Measurements from ENCODE around the gene DOCK8. TPM values are rescaled to one million over a fixed set of nuclear protein-coding genes. Genes with fewer than 3 reads are reported as not detected.
A peak's percentile ranks its signal among the peaks of the same experiment; 100 is the strongest.

The DOCK8 gene
- total RNA-seq, 2 donors from 2014 or later, result 24.6 to 35.5 TPM

DNA sequence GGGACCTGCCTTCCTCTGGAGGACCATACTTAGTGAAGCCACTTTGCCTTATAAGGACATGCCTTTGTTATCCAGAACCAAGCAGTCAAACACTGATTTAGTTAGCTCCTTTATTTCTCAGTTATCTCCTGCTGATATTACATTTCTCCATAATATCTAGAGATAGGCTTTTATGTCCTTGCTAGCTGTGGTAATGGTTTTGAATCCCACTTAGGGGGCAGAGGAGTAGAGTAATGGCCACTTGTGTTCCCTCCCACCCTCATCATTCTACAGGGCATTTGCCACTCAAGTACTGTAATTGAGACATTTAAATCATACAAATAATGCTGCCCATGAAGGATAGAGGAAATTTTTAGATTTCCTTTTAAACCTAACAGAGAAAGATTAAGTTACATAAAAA lies 80.9 kb downstream of the DOCK8 start:
- TF ChIP-seq POLR2A (IDR thresholded peaks at IDR 0.05) (no peak), POLR2AphosphoS5 (IDR thresholded peaks at IDR 0.05) (no peak)
- TF ChIP-seq, protein P1, sequence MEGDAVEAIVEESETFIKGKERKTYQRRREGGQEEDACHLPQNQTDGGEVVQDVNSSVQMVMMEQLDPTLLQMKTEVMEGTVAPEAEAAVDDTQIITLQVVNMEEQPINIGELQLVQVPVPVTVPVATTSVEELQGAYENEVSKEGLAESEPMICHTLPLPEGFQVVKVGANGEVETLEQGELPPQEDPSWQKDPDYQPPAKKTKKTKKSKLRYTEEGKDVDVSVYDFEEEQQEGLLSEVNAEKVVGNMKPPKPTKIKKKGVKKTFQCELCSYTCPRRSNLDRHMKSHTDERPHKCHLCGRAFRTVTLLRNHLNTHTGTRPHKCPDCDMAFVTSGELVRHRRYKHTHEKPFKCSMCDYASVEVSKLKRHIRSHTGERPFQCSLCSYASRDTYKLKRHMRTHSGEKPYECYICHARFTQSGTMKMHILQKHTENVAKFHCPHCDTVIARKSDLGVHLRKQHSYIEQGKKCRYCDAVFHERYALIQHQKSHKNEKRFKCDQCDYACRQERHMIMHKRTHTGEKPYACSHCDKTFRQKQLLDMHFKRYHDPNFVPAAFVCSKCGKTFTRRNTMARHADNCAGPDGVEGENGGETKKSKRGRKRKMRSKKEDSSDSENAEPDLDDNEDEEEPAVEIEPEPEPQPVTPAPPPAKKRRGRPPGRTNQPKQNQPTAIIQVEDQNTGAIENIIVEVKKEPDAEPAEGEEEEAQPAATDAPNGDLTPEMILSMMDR (IDR thresholded peaks at IDR 0.05), result no peak

GRCh38 chr9:296411-296810 lies 81.7 kb downstream of the DOCK8 start:
- Histone ChIP-seq H3K9me3 (no peaks in the 10 kb centered on the region), H3K4me3 (no peak overlapping the region), H3K27ac (no peak overlapping the region), H3K36me3 (no peaks in the 10 kb centered on the region), H3K4me1 (replicated peaks) (no peaks in the 10 kb centered on the region), H3K27me3 (replicated peaks; ENCODE audit: insufficient read depth) (no peaks in the 10 kb centered on the region)
- TF ChIP-seq, protein P1 (IDR thresholded peaks at IDR 0.05), result no peak
- no peak for TF ChIP-seq POLR2A (IDR thresholded peaks at IDR 0.05)
- TF ChIP-seq POLR2AphosphoS5 (IDR thresholded peaks at IDR 0.05), result no peak
- DNase-seq (ENCODE audit: low spot score), result no peak
- intact Hi-C loops (cut with DNase I), result no loop called here
- WGBS, result 84% methylated on average over 3 of the region's 3 CpGs

More for the DNA sequence above, 80.9 kb downstream of the DOCK8 start:
- no peaks in the 10 kb centered on the region for H3K9me3 ChIP-seq
- no peaks in the 10 kb centered on the region for H3K36me3 ChIP-seq
- no peak overlapping the region for H3K4me3 ChIP-seq
- H3K27me3 ChIP-seq (replicated peaks; ENCODE audit: insufficient read depth), result no peaks in the 10 kb centered on the region
- intact Hi-C loops (cut with DNase I), result no loop called here
- H3K27ac ChIP-seq, result no peak overlapping the region
- no peak for DNase-seq (ENCODE audit: low spot score)
- H3K4me1 ChIP-seq (replicated peaks), result no peaks in the 10 kb centered on the region

DNA sequence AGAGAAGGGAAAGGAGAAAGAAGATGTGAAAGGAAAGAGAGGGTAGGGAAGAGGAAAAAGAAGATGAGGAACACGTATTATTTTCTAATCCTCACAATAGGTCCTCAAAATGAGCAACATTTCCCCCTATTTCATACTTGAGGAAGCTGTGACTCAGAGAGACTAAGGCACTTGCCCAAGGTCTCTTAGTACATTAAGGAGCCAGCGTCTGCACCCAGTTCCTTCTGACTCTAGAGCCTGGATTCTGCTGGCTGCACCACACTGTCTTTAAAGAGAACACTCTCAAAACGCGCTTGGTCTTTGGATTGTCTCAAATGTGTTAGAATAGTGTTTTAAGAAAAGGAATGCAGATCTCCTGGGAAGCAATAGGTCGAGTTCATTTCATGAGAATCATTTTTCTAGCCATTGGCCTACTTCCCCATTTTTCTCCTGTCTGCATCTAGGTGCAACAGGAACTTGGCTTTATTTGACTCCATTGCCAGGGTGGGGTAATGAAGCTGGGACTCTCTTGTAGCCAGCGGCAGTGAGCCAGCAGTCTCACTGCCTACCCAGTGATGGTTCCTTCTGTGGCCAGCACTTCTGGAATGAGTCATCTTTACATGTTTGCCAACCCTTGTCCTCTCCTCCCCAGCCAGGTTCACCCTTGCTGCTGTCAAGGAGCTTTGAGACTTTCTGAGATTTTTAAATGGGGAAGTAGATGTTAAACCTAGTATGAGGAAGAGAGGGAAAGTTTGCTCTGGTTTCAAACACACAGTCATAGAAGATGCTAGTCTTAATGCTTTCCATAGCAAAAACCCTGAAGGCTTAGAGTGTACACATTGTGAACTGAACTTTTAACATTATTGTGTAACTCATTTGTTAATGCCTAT lies 82.7 kb downstream of the DOCK8 start:
- Histone ChIP-seq H3K9me3 (no peaks in the 10 kb centered on the region), H3K27me3 (replicated peaks; ENCODE audit: insufficient read depth) (no peaks in the 10 kb centered on the region), H3K4me3 (no peak overlapping the region), H3K36me3 (no peaks in the 10 kb centered on the region), H3K27ac (peak overlapping the region in 1 of 2 donors; percentile 73), H3K4me1 (replicated peaks) (no peaks in the 10 kb centered on the region)
- DNase-seq (ENCODE audit: low spot score), result peak; percentile 26
- intact Hi-C loops (cut with DNase I), result no loop called here
- WGBS, result 50% methylated on average over 6 of the region's 6 CpGs
- TF ChIP-seq POLR2AphosphoS5 (IDR thresholded peaks at IDR 0.05), result no peak

DNA sequence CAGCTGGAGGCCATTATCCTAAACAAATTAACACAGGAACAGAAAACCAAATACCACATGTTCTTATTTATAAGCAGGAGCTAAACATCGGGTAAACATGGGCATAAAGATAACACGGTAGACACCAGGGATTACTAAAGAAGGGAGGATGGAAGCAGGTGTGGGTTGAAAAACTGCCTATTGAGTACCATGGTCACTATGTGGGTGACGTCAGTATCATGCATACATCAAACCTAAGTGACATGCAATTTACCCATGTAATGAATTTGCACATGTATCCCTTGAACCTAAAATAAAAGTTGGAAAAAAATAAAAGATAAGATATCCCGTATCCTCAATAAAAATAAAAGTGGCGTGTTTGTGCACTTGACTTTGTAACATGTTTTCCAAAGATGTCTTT lies 88.8 kb downstream of the DOCK8 start:
- Histone ChIP-seq H3K4me1 (replicated peaks) (no peaks in the 10 kb centered on the region), H3K27me3 (replicated peaks; ENCODE audit: insufficient read depth) (no peaks in the 10 kb centered on the region), H3K27ac (no peak overlapping the region), H3K4me3 (no peak overlapping the region), H3K36me3 (no peaks in the 10 kb centered on the region), H3K9me3 (no peaks in the 10 kb centered on the region)
- 93% methylated on average over 5 of the region's 5 CpGs for WGBS
- intact Hi-C loops (cut with DNase I), result no loop called here
- no peak for TF ChIP-seq POLR2A (IDR thresholded peaks at IDR 0.05)
- no peak for TF ChIP-seq POLR2AphosphoS5 (IDR thresholded peaks at IDR 0.05)
- TF ChIP-seq, protein P1 (IDR thresholded peaks at IDR 0.05), result no peak
- no peak for DNase-seq (ENCODE audit: low spot score)

GRCh38 chr9:304106-304505 lies 89.4 kb downstream of the DOCK8 start:
- Histone ChIP-seq H3K36me3 (no peaks in the 10 kb centered on the region), H3K9me3 (no peaks in the 10 kb centered on the region), H3K27me3 (replicated peaks; ENCODE audit: insufficient read depth) (no peaks in the 10 kb centered on the region), H3K4me3 (no peak overlapping the region), H3K27ac (peak overlapping the region; percentile 24 to 59), H3K4me1 (replicated peaks) (no peaks in the 10 kb centered on the region)
- WGBS, result 70% methylated on average over 4 of the region's 4 CpGs
- no peak for DNase-seq (ENCODE audit: low spot score)
- TF ChIP-seq, protein P1 (IDR thresholded peaks at IDR 0.05), result no peak
- no peak for TF ChIP-seq POLR2A (IDR thresholded peaks at IDR 0.05)
- TF ChIP-seq POLR2AphosphoS5 (IDR thresholded peaks at IDR 0.05), result no peak
- intact Hi-C loops (cut with DNase I), result no loop called here
